HCT116 (cell line): ENCODE results near the gene FARP1.

Experiments
- CEBPB ChIP-seq: IDR thresholded peaks from 2 replicates; pipeline ENCODE4 v1.6.1; 2012; ENCODE audit warnings: low read depth
- CTCF ChIP-seq, 3 experiments: fragments of 200-600 bp in 1 of 3; sonication (generic) in 1 of 3; IDR thresholded peaks in 2 of 3; conservative IDR thresholded peaks in 1 of 3; 2 replicates each; pipeline ENCODE4 v1.5.1; 2012 to 2017; ENCODE audit warnings: low read depth in 2 of 3, low read length in 2 of 3, antibody characterized with exemption in 1 of 3, borderline replicate concordance in 1 of 3, control low read depth in 1 of 3, mild to moderate bottlenecking in 1 of 3, mixed read lengths in 1 of 3, mixed run types in 1 of 3, moderate library complexity in 1 of 3; ENCODE audit not compliant: insufficient read depth in 1 of 3
- ELF1 ChIP-seq: IDR thresholded peaks from 2 replicates; pipeline ENCODE4 v1.6.1; 2012; ENCODE audit warnings: low read depth, borderline replicate concordance
- EZH2 ChIP-seq: fragments of 200-600 bp; sonication (generic); IDR thresholded peaks from 2 replicates; pipeline ENCODE4 v1.6.1; 2017; ENCODE audit warnings: antibody characterized with exemption, mixed run types
- POLR2A ChIP-seq: IDR thresholded peaks from 2 replicates; pipeline ENCODE4 v1.7.0; 2011; ENCODE audit warnings: borderline replicate concordance; ENCODE audit not compliant: insufficient read depth, insufficient read length; ENCODE audit errors: extremely low read depth
- POLR2AphosphoS5 ChIP-seq: IDR thresholded peaks from 2 replicates; pipeline ENCODE4 v1.6.1; 2011; ENCODE audit warnings: mild to moderate bottlenecking, low read depth, low read length, moderate library complexity

GRCh38 chr13:98500963-98501421 lies 358.1 kb downstream of the FARP1 start:
- TF ChIP-seq CTCF (IDR thresholded peaks at IDR 0.05 in 2 of 3, conservative IDR thresholded peaks at IDR 0.05 in 1 of 3; ENCODE audit: borderline replicate concordance in 1 of 3, insufficient read depth in 1 of 3, low read depth in 2 of 3, low read length in 2 of 3) = no peak
- TF ChIP-seq POLR2AphosphoS5 = no peak
- no peak for TF ChIP-seq EZH2
- no peak for TF ChIP-seq ELF1
- TF ChIP-seq CEBPB = no peak
- no peak for TF ChIP-seq POLR2A
